Measurements from ENCODE around the gene DISC1.

DNA sequence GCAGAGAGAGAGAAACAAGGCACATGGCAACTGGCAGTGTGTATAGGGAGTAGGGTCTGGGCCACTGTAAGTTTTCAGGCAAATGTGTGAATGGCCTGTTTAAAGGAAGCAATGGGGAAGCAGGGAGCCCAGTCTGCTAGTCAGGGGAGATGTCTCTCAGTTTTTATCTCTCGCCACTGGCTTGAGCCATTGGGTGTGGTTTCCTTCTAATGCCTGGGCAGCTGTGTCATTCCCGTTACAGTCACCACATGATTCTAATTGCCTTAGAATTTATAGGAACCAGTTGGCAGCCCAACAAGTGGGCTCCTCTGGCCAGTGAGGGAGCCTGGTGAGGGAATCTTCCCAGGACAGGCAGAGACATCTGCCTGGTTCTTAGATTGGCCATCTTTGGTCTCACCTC lies 182.4 kb downstream of the DISC1 start:
- TF ChIP-seq CTCF (IDR thresholded peaks at IDR 0.05) (no peak), RAD21 (IDR thresholded peaks at IDR 0.05; ENCODE audit: low read length) (no peak), YY1 (IDR thresholded peaks at IDR 0.05; ENCODE audit: low read depth) (no peak), CHD2 (IDR thresholded peaks at IDR 0.05; ENCODE audit: low read length, partially characterized antibody) (no peak), TCF12 (IDR thresholded peaks at IDR 0.05) (peak; percentile 54), RFX5 (IDR thresholded peaks at IDR 0.05; ENCODE audit: low read length) (no peak), POLR2AphosphoS5 (IDR thresholded peaks at IDR 0.05; ENCODE audit: low read depth, low read length) (no peak), JUND (IDR thresholded peaks at IDR 0.05) (no peak), TEAD4 (IDR thresholded peaks at IDR 0.05; ENCODE audit: borderline replicate concordance, insufficient read depth) (peak; percentile 34; the same call in 1 of the 2 replicates), SIN3A (IDR thresholded peaks at IDR 0.05; ENCODE audit: borderline replicate concordance, low read depth, low read length) (no peak), EZH2phosphoT487 (IDR thresholded peaks at IDR 0.05; ENCODE audit: borderline replicate concordance, low read depth) (no peak)
- TF ChIP-seq, protein P1, sequence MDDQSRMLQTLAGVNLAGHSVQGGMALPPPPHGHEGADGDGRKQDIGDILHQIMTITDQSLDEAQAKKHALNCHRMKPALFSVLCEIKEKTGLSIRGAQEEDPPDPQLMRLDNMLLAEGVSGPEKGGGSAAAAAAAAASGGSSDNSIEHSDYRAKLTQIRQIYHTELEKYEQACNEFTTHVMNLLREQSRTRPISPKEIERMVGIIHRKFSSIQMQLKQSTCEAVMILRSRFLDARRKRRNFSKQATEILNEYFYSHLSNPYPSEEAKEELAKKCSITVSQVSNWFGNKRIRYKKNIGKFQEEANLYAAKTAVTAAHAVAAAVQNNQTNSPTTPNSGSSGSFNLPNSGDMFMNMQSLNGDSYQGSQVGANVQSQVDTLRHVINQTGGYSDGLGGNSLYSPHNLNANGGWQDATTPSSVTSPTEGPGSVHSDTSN (IDR thresholded peaks at IDR 0.05), result peak; percentile 39; the same call in 1 of the 2 replicates
- TF ChIP-seq, protein P2, sequence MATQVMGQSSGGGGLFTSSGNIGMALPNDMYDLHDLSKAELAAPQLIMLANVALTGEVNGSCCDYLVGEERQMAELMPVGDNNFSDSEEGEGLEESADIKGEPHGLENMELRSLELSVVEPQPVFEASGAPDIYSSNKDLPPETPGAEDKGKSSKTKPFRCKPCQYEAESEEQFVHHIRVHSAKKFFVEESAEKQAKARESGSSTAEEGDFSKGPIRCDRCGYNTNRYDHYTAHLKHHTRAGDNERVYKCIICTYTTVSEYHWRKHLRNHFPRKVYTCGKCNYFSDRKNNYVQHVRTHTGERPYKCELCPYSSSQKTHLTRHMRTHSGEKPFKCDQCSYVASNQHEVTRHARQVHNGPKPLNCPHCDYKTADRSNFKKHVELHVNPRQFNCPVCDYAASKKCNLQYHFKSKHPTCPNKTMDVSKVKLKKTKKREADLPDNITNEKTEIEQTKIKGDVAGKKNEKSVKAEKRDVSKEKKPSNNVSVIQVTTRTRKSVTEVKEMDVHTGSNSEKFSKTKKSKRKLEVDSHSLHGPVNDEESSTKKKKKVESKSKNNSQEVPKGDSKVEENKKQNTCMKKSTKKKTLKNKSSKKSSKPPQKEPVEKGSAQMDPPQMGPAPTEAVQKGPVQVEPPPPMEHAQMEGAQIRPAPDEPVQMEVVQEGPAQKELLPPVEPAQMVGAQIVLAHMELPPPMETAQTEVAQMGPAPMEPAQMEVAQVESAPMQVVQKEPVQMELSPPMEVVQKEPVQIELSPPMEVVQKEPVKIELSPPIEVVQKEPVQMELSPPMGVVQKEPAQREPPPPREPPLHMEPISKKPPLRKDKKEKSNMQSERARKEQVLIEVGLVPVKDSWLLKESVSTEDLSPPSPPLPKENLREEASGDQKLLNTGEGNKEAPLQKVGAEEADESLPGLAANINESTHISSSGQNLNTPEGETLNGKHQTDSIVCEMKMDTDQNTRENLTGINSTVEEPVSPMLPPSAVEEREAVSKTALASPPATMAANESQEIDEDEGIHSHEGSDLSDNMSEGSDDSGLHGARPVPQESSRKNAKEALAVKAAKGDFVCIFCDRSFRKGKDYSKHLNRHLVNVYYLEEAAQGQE (IDR thresholded peaks at IDR 0.05; ENCODE audit: low read depth, low read length), result no peak

Measured in SK-N-SH (cell line).